Esophagus muscularis mucosa (tissue), 4 donors: ENCODE results near the gene SAP130. TPM values are rescaled to one million over a fixed set of nuclear protein-coding genes. Genes with fewer than 3 reads are reported as not detected.

Experiments
- DNase-seq: peaks from one replicate; pipeline ENCODE4 v3.0.0-alpha.2; 2017; ENCODE audit errors: extremely low spot score
- H3K27ac ChIP-seq, 4 donors: fragments of 200-600 bp; sonication (generic); replicated peaks in 1 of 4; 1 replicate in 3 of 4; 2 replicates in 1 of 4; pipeline ENCODE4 v1.5.1; 2016 to 2019; ENCODE audit warnings: mild to moderate bottlenecking in 1 of 4
- H3K27me3 ChIP-seq, 4 donors: fragments of 200-600 bp; sonication (generic); one replicate each; pipeline versions ENCODE4 v1.5.1 to v1.6.0; 2016 to 2019
- H3K36me3 ChIP-seq, 4 donors: fragments of 200-600 bp; sonication (generic); one replicate each; pipeline ENCODE4 v1.5.1; 2016 to 2019
- H3K4me1 ChIP-seq, 4 donors: fragments of 200-600 bp; sonication (generic); one replicate each; pipeline ENCODE4 v1.5.1; 2016 to 2019
- H3K4me3 ChIP-seq, 4 donors: fragments of 200-600 bp; sonication (generic); 1 replicate in 2 of 4; 2 replicates in 2 of 4; pipeline ENCODE4 v1.5.1; 2016 to 2019; ENCODE audit warnings: mild to moderate bottlenecking in 4 of 4, moderate library complexity in 1 of 4
- H3K9me3 ChIP-seq, 4 donors: fragments of 200-600 bp; sonication (generic); 1 replicate in 3 of 4; 2 replicates in 1 of 4; pipeline ENCODE4 v1.5.1; 2016 to 2019
- EP300 ChIP-seq: sonication (generic); formaldehyde crosslinking; IDR thresholded peaks from one replicate; pipeline ENCODE4 v1.6.1; 2017; ENCODE audit warnings: antibody characterized with exemption
- POLR2A ChIP-seq: fragments of 450-650 bp; IDR thresholded peaks from one replicate; pipeline ENCODE4 v1.6.1; 2017; ENCODE audit warnings: antibody characterized with exemption, moderate library complexity, mild to moderate bottlenecking, low read depth
- POLR2AphosphoS5 ChIP-seq, 2 donors: sonication (generic); formaldehyde crosslinking; IDR thresholded peaks; one replicate each; pipeline ENCODE4 v1.6.1; 2017; ENCODE audit warnings: antibody characterized with exemption in 2 of 2
- WGBS: methylation state at CpG from one replicate; pipeline ENCODE4 v1.1.5; 2018; 5-methylcytosine and 5-hydroxymethylcytosine counted together
- intact Hi-C: fragments of 100-400 bp; cut with DNase I; formaldehyde crosslinking; loops from one replicate; pipeline ENCODE4 v1.15.1; 2023
- total RNA-seq, 4 donors: library from RNA; depleted of rRNA; stranded (reverse); fragments of >200 nt; gene quantifications; one replicate each; pipeline versions ENCODE4 v1.1.0 to v1.2.1, GENCODE V29; 2016
- TF ChIP-seq, protein P1 (sequence below), 3 experiments: fragments of 200-600 bp in 2 of 3; fragments of 450-650 bp in 1 of 3; sonication (generic) in 2 of 3; IDR thresholded peaks; one replicate each; pipeline ENCODE4 v1.5.1; 2017 to 2019; ENCODE audit warnings: antibody characterized with exemption in 3 of 3, mild to moderate bottlenecking in 2 of 3, moderate library complexity in 1 of 3

SAP130 gene
- total RNA-seq: 10 to 100 TPM in 2 of 4 donors, 1 to 10 TPM in 2; 6.8 to 12.3 (median 10.7) TPM

- H3K9me3 ChIP-seq: no peaks in the 10 kb centered on the region
- no peak for TF ChIP-seq EP300
- peak; percentile 72 to 86 for TF ChIP-seq POLR2AphosphoS5 (IDR thresholded peaks at IDR 0.05)
- TF ChIP-seq, protein P1, sequence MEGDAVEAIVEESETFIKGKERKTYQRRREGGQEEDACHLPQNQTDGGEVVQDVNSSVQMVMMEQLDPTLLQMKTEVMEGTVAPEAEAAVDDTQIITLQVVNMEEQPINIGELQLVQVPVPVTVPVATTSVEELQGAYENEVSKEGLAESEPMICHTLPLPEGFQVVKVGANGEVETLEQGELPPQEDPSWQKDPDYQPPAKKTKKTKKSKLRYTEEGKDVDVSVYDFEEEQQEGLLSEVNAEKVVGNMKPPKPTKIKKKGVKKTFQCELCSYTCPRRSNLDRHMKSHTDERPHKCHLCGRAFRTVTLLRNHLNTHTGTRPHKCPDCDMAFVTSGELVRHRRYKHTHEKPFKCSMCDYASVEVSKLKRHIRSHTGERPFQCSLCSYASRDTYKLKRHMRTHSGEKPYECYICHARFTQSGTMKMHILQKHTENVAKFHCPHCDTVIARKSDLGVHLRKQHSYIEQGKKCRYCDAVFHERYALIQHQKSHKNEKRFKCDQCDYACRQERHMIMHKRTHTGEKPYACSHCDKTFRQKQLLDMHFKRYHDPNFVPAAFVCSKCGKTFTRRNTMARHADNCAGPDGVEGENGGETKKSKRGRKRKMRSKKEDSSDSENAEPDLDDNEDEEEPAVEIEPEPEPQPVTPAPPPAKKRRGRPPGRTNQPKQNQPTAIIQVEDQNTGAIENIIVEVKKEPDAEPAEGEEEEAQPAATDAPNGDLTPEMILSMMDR (IDR thresholded peaks at IDR 0.05): no peak
- peak; percentile 34 for TF ChIP-seq POLR2A
- peaks cover 12 to 26% (median 21%) of the 10 kb centered on the region in 4 donors for H3K4me1 ChIP-seq
- peak within 1 kb of the TSS; percentile 87 to 98 (median 95) for H3K4me3 ChIP-seq
- 0% methylated on average over 16 of the region's 106 CpGs for WGBS
- no peaks in the 10 kb centered on the region for H3K36me3 ChIP-seq
- peaks cover 0 to 4% (median 0%) of the 10 kb centered on the region in 4 donors for H3K27me3 ChIP-seq
- intact Hi-C loops: loop anchor here (5.0 kb wide), 2 partner anchors 64 to 141 kb away; partner anchors contain the start of genes AMMECR1L and UGGT1
- peak; percentile 99 for DNase-seq
- H3K27ac ChIP-seq: peak within 1 kb of the TSS; percentile 95 to 99 (median 96)
Observed at GRCh38 chr2:128027801-128028667, at the start of gene SAP130. SAP130 (minus strand) TSS chr2:128028059; CDS start chr2:128026292, 1,767 bp downstream.

DNA sequence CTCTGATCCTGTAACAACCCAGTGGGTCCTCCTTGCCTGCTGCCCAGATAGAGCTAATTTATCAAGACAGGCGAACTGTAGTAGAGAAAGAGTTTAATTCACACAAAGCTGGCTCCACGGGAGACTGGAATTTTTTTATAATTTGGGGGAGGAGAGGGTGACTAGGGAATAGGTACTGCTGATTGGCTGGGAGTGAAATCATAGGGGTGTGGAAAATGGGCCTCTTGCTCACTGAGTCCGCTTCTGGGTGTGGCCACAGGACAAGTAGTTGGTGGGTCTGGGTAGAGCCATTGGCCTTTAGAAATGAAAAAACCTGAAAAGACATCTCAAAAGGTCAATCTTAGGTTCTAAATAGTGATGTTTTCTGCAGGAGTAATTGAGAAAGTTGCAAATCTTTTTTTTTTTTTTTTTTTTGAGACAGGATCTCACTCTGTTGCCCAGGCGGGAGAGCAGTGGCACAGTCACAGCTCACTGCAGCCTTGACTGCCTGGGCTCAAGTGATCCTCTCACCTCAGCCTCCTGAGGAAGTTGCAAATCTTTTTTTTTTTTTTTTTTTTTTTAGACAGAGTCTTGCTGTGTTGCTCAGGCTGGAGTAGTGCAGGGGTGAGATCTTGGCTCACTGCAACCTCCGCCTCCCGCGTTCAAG lies 48.7 kb upstream of the SAP130 start:
- WGBS: 80% methylated on average over 7 of the region's 7 CpGs
- Histone ChIP-seq H3K36me3 (no peaks in the 10 kb centered on the region), H3K4me1 (no peaks in the 10 kb centered on the region), H3K27me3 (no peaks in the 10 kb centered on the region), H3K9me3 (no peaks in the 10 kb centered on the region), H3K4me3 (no peak overlapping the region), H3K27ac (no peak overlapping the region)
- intact Hi-C loops: no loop called here
- no peak for DNase-seq
- TF ChIP-seq POLR2AphosphoS5 (IDR thresholded peaks at IDR 0.05) (no peak), EP300 (no peak), POLR2A (no peak)
- TF ChIP-seq, protein P1 (IDR thresholded peaks at IDR 0.05): no peak

- TF ChIP-seq POLR2A (no peak), EP300 (no peak), POLR2AphosphoS5 (IDR thresholded peaks at IDR 0.05) (no peak)
- TF ChIP-seq, protein P1 (IDR thresholded peaks at IDR 0.05): no peak
- no peaks in the 10 kb centered on the region for H3K4me1 ChIP-seq
- H3K27ac ChIP-seq: no peak overlapping the region
- no peaks in the 10 kb centered on the region for H3K9me3 ChIP-seq
- intact Hi-C loops: no loop called here
- H3K27me3 ChIP-seq: no peaks in the 10 kb centered on the region
- H3K36me3 ChIP-seq: no peaks in the 10 kb centered on the region
- no peak overlapping the region for H3K4me3 ChIP-seq
- no peak for DNase-seq
- WGBS: 80% methylated on average over 3 of the region's 3 CpGs
Observed at GRCh38 chr2:128073278-128073677, 45.4 kb upstream of the SAP130 start.

DNA sequence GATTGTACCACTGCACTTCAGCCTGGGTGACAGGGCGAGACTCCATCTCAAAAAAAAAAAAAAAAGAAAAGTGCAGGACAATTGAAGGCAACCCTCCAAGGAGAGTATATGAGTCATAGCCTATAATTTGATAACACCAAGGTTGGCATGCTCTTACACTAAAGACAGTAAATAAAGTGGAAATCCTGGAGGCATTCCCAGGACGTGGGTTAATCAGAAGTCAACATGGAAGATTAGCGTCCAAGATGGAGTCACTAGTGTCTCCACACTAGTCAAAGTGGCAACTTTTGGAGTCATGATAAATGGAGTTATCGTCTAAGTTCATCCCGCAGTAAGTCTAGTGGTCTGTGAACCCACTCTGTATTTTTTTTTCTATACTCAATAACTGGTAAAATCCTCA lies 41.9 kb upstream of the SAP130 start:
- H3K9me3 ChIP-seq: no peaks in the 10 kb centered on the region
- no peak for TF ChIP-seq EP300
- TF ChIP-seq POLR2AphosphoS5 (IDR thresholded peaks at IDR 0.05): no peak
- no peak for TF ChIP-seq POLR2A
- TF ChIP-seq, protein P1 (IDR thresholded peaks at IDR 0.05): no peak
- no peaks in the 10 kb centered on the region for H3K4me1 ChIP-seq
- H3K36me3 ChIP-seq: no peaks in the 10 kb centered on the region
- H3K4me3 ChIP-seq: no peak overlapping the region
- intact Hi-C loops: no loop called here
- no peak for DNase-seq
- H3K27me3 ChIP-seq: no peaks in the 10 kb centered on the region
- no peak overlapping the region for H3K27ac ChIP-seq
- 85% methylated on average over 5 of the region's 5 CpGs for WGBS
